HEK293T (cell line): Measurements from ENCODE around the gene WNT5A.

Experiments
- CTCF ChIA-PET: fragments of 350-600 bp; formaldehyde crosslinking; extraction: SDS; loops from one replicate; lab custom pipeline; 2021; ENCODE audit warnings: antibody characterized with exemption, inconsistent platforms; lab: Yijun Ruan, JAX
- POLR2A ChIA-PET: fragments of 350-600 bp; formaldehyde crosslinking; extraction: SDS; loops from one replicate; lab custom pipeline; 2020; ENCODE audit warnings: antibody characterized with exemption, inconsistent platforms; lab: Yijun Ruan, JAX
- DNase-seq: peaks from one replicate; pipeline ENCODE4 v3.0.0; 2012; ENCODE audit warnings: mixed read lengths; ENCODE audit errors: extremely low spot score
- ARNT ChIP-seq: fragments of 450-650 bp; IDR thresholded peaks from 2 replicates; pipeline ENCODE4 v1.6.1; 2017; ENCODE audit warnings: mild to moderate bottlenecking
- BHLHE40 ChIP-seq: fragments of 450-650 bp; IDR thresholded peaks from 2 replicates; pipeline ENCODE4 v1.6.1; 2016; ENCODE audit warnings: mild to moderate bottlenecking, moderate library complexity, borderline replicate concordance
- CTBP1 ChIP-seq: fragments of 450-650 bp; IDR thresholded peaks from 2 replicates; pipeline ENCODE4 v1.6.1; 2016; ENCODE audit warnings: borderline replicate concordance
- ELF4 ChIP-seq: fragments of 450-650 bp; IDR thresholded peaks from 2 replicates; pipeline ENCODE4 v1.6.1; 2017; ENCODE audit warnings: antibody characterized with exemption
- FOXA1 ChIP-seq: fragments of 450-650 bp; IDR thresholded peaks from 2 replicates; pipeline ENCODE4 v1.6.1; 2016; ENCODE audit warnings: mild to moderate bottlenecking
- FOXK2 ChIP-seq: fragments of 450-650 bp; IDR thresholded peaks from 2 replicates; pipeline ENCODE4 v1.6.1; 2016; ENCODE audit warnings: mild to moderate bottlenecking
- FOXM1 ChIP-seq: fragments of 450-650 bp; IDR thresholded peaks from 2 replicates; pipeline ENCODE4 v1.6.1; 2017; ENCODE audit warnings: mild to moderate bottlenecking, borderline replicate concordance
- HDGF ChIP-seq: fragments of 450-650 bp; IDR thresholded peaks from 2 replicates; pipeline ENCODE4 v1.6.1; 2017; ENCODE audit warnings: antibody characterized with exemption, borderline replicate concordance
- L3MBTL2 ChIP-seq: fragments of 450-650 bp; conservative IDR thresholded peaks from 2 replicates; pipeline ENCODE4 v1.6.1; 2016; ENCODE audit warnings: mild to moderate bottlenecking
- LEF1 ChIP-seq: fragments of 450-650 bp; IDR thresholded peaks from 2 replicates; pipeline ENCODE4 v1.6.1; 2017; ENCODE audit warnings: mild to moderate bottlenecking, borderline replicate concordance
- NFRKB ChIP-seq: fragments of 450-650 bp; IDR thresholded peaks from 2 replicates; pipeline ENCODE4 v1.6.1; 2016; ENCODE audit warnings: mild to moderate bottlenecking, moderate library complexity
- PKNOX1 ChIP-seq: fragments of 450-650 bp; IDR thresholded peaks from 2 replicates; pipeline ENCODE4 v1.6.1; 2016
- SP1 ChIP-seq: fragments of 450-650 bp; IDR thresholded peaks from 2 replicates; pipeline ENCODE4 v1.6.1; 2017
- SUZ12 ChIP-seq: fragments of 450-650 bp; IDR thresholded peaks from 2 replicates; pipeline ENCODE4 v1.6.1; 2016; ENCODE audit warnings: mild to moderate bottlenecking
- TARDBP ChIP-seq: fragments of 450-650 bp; IDR thresholded peaks from 2 replicates; pipeline ENCODE4 v1.6.1; 2016
- ZNF384 ChIP-seq: fragments of 450-650 bp; IDR thresholded peaks from 2 replicates; pipeline ENCODE4 v1.6.1; 2016

Gene WNT5A

DNA sequence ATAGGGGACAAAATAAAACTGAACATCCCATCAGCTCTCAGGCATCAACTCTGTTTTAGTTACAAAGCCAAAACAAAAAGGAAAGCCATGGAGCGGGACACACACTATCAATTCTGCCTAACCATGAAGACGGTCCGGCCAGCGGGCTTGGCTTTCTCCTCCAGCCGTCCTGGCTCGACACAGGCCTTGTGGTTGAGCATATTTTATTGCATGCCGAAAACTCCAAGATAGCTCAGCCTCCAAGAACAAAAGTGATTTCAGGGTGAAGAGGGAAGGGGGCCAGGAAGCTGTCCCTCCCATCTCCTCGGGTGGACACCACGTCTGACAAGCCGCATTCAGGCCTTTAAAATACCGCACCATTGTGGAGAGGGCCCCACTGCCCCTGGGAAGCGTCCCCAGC, 31.2 kb downstream of the WNT5A start:
- no peak for TF ChIP-seq ELF4
- TF ChIP-seq PKNOX1, result no peak
- TF ChIP-seq FOXM1, result no peak
- no peak for TF ChIP-seq TARDBP
- no peak for TF ChIP-seq FOXK2
- no peak for TF ChIP-seq SP1
- no peak for TF ChIP-seq NFRKB
- TF ChIP-seq HDGF, result no peak
- no peak for TF ChIP-seq ARNT
- no peak for TF ChIP-seq FOXA1
- TF ChIP-seq L3MBTL2, result no peak
- no peak for TF ChIP-seq ZNF384
- TF ChIP-seq LEF1, result no peak
- TF ChIP-seq CTBP1, result no peak
- TF ChIP-seq BHLHE40, result no peak
- TF ChIP-seq SUZ12, result no peak
- ChIA-PET POLR2A (no interaction called here), CTCF (no interaction called here)
- no peak for DNase-seq

- no peak for TF ChIP-seq CTBP1
- no peak for TF ChIP-seq NFRKB
- TF ChIP-seq FOXK2, result no peak
- no peak for TF ChIP-seq LEF1
- TF ChIP-seq SUZ12, result no peak
- no peak for TF ChIP-seq ELF4
- TF ChIP-seq L3MBTL2, result no peak
- no peak for TF ChIP-seq TARDBP
- no peak for TF ChIP-seq ZNF384
- TF ChIP-seq ARNT, result no peak
- no peak for TF ChIP-seq SP1
- no peak for TF ChIP-seq FOXM1
- TF ChIP-seq HDGF, result no peak
- TF ChIP-seq BHLHE40, result no peak
- no peak for TF ChIP-seq PKNOX1
- TF ChIP-seq FOXA1, result no peak
- POLR2A ChIA-PET, result no interaction called here
- no peak for DNase-seq
- CTCF ChIA-PET, result no interaction called here
Measured at GRCh38 chr3:55454611-55455010, 32.5 kb downstream of the WNT5A start.

DNA sequence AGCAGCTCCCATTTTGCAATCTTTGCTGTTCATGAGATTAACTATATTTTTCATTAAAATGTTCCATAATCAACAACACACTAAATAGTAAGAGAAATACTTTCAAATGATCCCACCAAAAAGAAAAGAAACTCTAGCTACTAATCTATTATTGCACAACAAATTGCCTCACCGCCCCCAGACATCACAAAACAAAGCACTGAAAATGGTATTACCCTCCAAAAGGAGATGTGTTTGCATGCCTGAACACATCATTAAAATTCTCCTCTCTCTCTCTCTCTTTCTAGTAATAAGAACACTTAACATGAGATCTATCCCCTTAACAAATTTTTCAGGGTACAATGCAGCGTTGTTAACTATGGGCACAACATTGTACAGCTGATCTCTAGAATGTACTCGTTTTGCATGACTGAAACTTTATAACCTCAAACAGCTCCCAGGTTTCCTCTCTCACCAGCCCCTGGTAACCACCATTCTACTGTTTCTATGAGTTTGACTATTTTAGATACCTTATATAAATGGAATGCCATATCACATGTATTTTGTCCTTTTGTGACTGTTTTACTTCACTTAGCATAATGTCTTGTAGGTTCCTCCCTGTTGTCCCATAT, 33.1 kb downstream of the WNT5A start:
- ChIA-PET CTCF (no interaction called here), POLR2A (no interaction called here)
- DNase-seq, result no peak
- TF ChIP-seq CTBP1 (no peak), PKNOX1 (no peak), ZNF384 (no peak), TARDBP (no peak), BHLHE40 (no peak), NFRKB (no peak), FOXM1 (no peak), FOXK2 (no peak)

DNA sequence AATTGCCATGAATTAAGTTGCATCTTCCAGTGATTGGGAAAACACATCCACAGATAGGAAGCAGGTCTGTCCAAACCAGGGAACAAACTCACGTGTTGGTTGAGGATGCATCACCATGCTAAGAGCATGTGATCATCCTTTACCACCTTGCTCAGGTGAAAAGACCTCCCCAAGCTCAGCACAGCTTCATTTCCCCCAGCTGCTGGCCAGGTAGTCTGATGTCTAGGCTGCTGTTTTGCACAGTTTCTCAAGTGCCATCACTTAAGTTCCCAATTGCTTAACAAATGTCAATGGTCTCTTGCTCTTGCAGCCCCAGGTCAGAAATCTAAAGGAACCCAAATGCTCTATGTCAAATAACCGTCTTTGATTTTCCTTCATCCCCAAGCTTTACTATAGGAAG, 34.2 kb downstream of the WNT5A start:
- ChIA-PET CTCF (no interaction called here), POLR2A (no interaction called here)
- TF ChIP-seq BHLHE40 (no peak), TARDBP (no peak), CTBP1 (no peak), L3MBTL2 (no peak)
- no peak for DNase-seq

DNA sequence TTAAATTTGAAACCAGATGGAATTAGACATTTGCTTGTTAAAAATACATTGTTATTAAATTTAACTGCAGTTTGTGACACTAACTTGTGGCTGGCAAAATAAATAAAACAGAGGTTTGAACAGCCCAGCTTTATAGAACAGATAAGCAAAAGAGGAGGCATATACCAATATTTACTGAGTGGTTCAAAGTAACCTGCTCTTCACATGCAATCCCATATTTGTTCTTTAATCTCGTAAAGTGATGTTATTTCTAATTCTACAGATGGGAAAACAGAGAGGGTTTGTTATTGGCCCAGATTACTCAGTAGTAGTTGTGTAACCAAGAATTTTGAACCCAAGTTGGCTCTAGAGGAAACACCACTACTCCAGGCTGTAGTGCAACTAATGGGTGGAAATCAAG, 37.6 kb downstream of the WNT5A start:
- no peak for TF ChIP-seq ELF4
- TF ChIP-seq HDGF, result no peak
- no peak for TF ChIP-seq TARDBP
- TF ChIP-seq ZNF384, result no peak
- no peak for TF ChIP-seq FOXK2
- no peak for TF ChIP-seq CTBP1
- no peak for TF ChIP-seq PKNOX1
- TF ChIP-seq L3MBTL2, result no peak
- TF ChIP-seq FOXM1, result no peak
- TF ChIP-seq FOXA1, result no peak
- TF ChIP-seq ARNT, result no peak
- no peak for TF ChIP-seq SP1
- TF ChIP-seq LEF1, result no peak
- TF ChIP-seq SUZ12, result no peak
- TF ChIP-seq BHLHE40, result no peak
- TF ChIP-seq NFRKB, result no peak
- CTCF ChIA-PET, result no interaction called here
- DNase-seq, result no peak
- POLR2A ChIA-PET, result no interaction called here

DNA sequence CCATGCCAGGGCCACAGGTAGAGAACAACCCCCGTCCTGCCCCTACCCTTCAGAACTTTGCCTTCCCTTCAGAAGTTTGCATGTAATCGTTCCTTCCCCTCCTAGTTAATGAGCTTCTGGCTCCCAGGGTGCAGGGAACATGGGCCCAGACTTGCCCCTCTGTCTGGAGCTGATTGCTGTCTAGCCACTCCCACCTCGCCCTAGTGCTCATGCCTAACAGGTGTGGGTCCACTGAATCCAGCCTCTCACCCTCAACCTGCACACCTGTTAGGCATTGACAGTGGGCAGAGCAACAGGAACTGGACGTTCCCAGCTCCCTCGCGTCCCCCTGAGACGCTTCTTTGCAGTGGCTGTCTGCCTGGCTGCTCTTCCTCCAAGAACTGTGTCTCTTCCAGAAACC, 40.3 kb downstream of the WNT5A start:
- POLR2A ChIA-PET, result no interaction called here
- CTCF ChIA-PET, result no interaction called here
- TF ChIP-seq ELF4, result no peak
- no peak for TF ChIP-seq NFRKB
- DNase-seq, result no peak
